H1 (cell line): ENCODE data around the gene RNF144A. TPM values are rescaled to one million over a fixed set of nuclear protein-coding genes. Genes with fewer than 3 reads are reported as not detected.

Source experiments
- CTCF ChIA-PET: fragments of 300-600 bp; sonication (Branson Sonifier 250); formaldehyde crosslinking; loops from one replicate; lab custom pipeline; 2021; ENCODE audit not compliant: partially characterized antibody; lab: Charles Lee
- POLR2A ChIA-PET: fragments of 300-600 bp; sonication (Branson Sonifier 250); formaldehyde crosslinking; loops from one replicate; lab custom pipeline; 2021; ENCODE audit warnings: inconsistent platforms; ENCODE audit not compliant: partially characterized antibody; lab: Charles Lee
- DNase-seq, 2 experiments: peaks; one replicate each; pipeline versions ENCODE4 v3.0.0 to v3.0.0-alpha.2; 2010 to 2022; ENCODE audit warnings: low spot score in 2 of 2, low read depth in 1 of 2, mixed read lengths in 1 of 2
- FAIRE-seq: peaks from 2 replicates; lab custom pipeline; 2011; peaks lifted over from hg19 to GRCh38; lab: Jason Lieb, UNC
- H2AFZ ChIP-seq: 2 replicates; pipeline ENCODE4 v1.8.1; 2012; ENCODE audit warnings: low read length, inconsistent platforms
- H2AK5ac ChIP-seq: 2 replicates; pipeline ENCODE4 v1.6.1; 2013; ENCODE audit warnings: low read depth, low read length
- H2BK120ac ChIP-seq: replicated peaks from 2 replicates; pipeline ENCODE3; 2013; ENCODE audit warnings: low read depth, low read length, inconsistent platforms
- H2BK12ac ChIP-seq: 2 replicates; pipeline ENCODE4 v1.6.1; 2013; ENCODE audit warnings: low read depth, low read length
- H2BK15ac ChIP-seq: 2 replicates; pipeline ENCODE4 v1.6.1; 2013; ENCODE audit warnings: low read length
- H2BK20ac ChIP-seq: 2 replicates; pipeline ENCODE4 v1.6.1; 2013; ENCODE audit warnings: low read length
- H2BK5ac ChIP-seq: 2 replicates; pipeline ENCODE4 v1.6.1; 2013; ENCODE audit warnings: low read depth, low read length
- H3K14ac ChIP-seq: 2 replicates; pipeline ENCODE4 v1.6.1; 2013; ENCODE audit warnings: inconsistent platforms; ENCODE audit not compliant: insufficient read length
- H3K18ac ChIP-seq: 2 replicates; pipeline ENCODE4 v1.6.1; 2013; ENCODE audit warnings: low read length; ENCODE audit errors: extremely low read depth
- H3K23ac ChIP-seq: 2 replicates; pipeline ENCODE4 v1.6.1; 2013; ENCODE audit warnings: inconsistent platforms; ENCODE audit not compliant: insufficient read length
- H3K23me2 ChIP-seq: 2 replicates; pipeline ENCODE4 v1.6.1; 2013; ENCODE audit warnings: low read depth, low read length
- H3K27ac ChIP-seq: 2 replicates; pipeline ENCODE4 v1.6.1; 2011; ENCODE audit warnings: low read depth, low read length, inconsistent platforms
- H3K27me3 ChIP-seq, 4 experiments: replicated peaks in 1 of 4; 1 replicate in 1 of 4; 2 replicates in 3 of 4; pipeline versions ENCODE4 v1.6.1 to v1.8.1; 2011 to 2013; ENCODE audit warnings: low read length in 3 of 4, mild to moderate bottlenecking in 3 of 4, inconsistent platforms in 2 of 4, mixed read lengths in 2 of 4, moderate library complexity in 1 of 4; ENCODE audit not compliant: control insufficient read depth in 3 of 4, insufficient read depth in 3 of 4; ENCODE audit errors: extremely low read depth in 1 of 4
- H3K36me3 ChIP-seq, 4 experiments: 2 replicates each; pipeline versions ENCODE4 v1.6.1 to v1.8.1; 2011 to 2013; ENCODE audit warnings: mild to moderate bottlenecking in 4 of 4, low read length in 3 of 4, moderate library complexity in 2 of 4, control low read depth in 1 of 4, inconsistent platforms in 1 of 4; ENCODE audit not compliant: insufficient read depth in 4 of 4, control insufficient read depth in 2 of 4
- H3K4ac ChIP-seq: replicated peaks from 2 replicates; pipeline ENCODE3; 2013; ENCODE audit warnings: low read length, low read depth, mixed read lengths, inconsistent platforms; ENCODE audit not compliant: insufficient read length
- H3K4me1 ChIP-seq, 4 experiments: replicated peaks in 1 of 4; 1 replicate in 1 of 4; 2 replicates in 3 of 4; pipeline versions ENCODE4 v1.6.1 to v1.8.1; 2011 to 2013; ENCODE audit warnings: low read length in 3 of 4, inconsistent platforms in 2 of 4, mixed read lengths in 1 of 4; ENCODE audit not compliant: insufficient read depth in 4 of 4, control insufficient read depth in 3 of 4
- H3K4me2 ChIP-seq, 2 experiments: 2 replicates each; pipeline versions ENCODE4 v1.6.1 to v1.8.1; 2011 to 2013; ENCODE audit warnings: low read depth in 2 of 2, low read length in 2 of 2, control low read depth in 1 of 2, inconsistent platforms in 1 of 2, mild to moderate bottlenecking in 1 of 2; ENCODE audit not compliant: insufficient read depth in 1 of 2
- H3K4me3 ChIP-seq, 4 experiments: fragments of 200-600, 300-600 bp in 1 of 4; sonication (generic), shearing (Covaris generic), sonication (Bioruptor Twin) in 1 of 4; 2 replicates each; pipeline versions ENCODE4 v1.5.1 to v1.8.1; 2011 to 2016; ENCODE audit warnings: low read length in 4 of 4, low read depth in 3 of 4, control low read depth in 2 of 4, inconsistent platforms in 2 of 4, mild to moderate bottlenecking in 2 of 4, mixed read lengths in 1 of 4, moderate library complexity in 1 of 4; ENCODE audit not compliant: insufficient read depth in 2 of 4; ENCODE audit errors: extremely low read depth in 1 of 4
- H3K56ac ChIP-seq: replicated peaks from 2 replicates; pipeline ENCODE3; 2013; ENCODE audit warnings: low read depth, mild to moderate bottlenecking, mixed read lengths, low read length, inconsistent platforms; ENCODE audit not compliant: insufficient read length
- H3K79me1 ChIP-seq: 2 replicates; pipeline ENCODE4 v1.6.1; 2013; ENCODE audit warnings: low read depth, low read length, control low read depth
- H3K79me2 ChIP-seq, 2 experiments: 2 replicates each; pipeline versions ENCODE4 v1.6.1 to v1.8.1; 2012 to 2013; ENCODE audit warnings: low read length in 2 of 2, mild to moderate bottlenecking in 2 of 2, inconsistent platforms in 1 of 2; ENCODE audit not compliant: insufficient read depth in 2 of 2, control insufficient read depth in 1 of 2
- H3K9ac ChIP-seq, 4 experiments: replicated peaks in 1 of 4; 1 replicate in 1 of 4; 2 replicates in 3 of 4; pipeline versions ENCODE4 v1.6.1 to v1.8.1; 2011 to 2013; ENCODE audit warnings: low read depth in 3 of 4, low read length in 3 of 4, control low read depth in 2 of 4, mild to moderate bottlenecking in 2 of 4, moderate library complexity in 2 of 4, inconsistent platforms in 1 of 4; ENCODE audit errors: extremely low read depth in 1 of 4
- H3K9me3 ChIP-seq, 2 experiments: 2 replicates each; pipeline versions ENCODE4 v1.6.1 to v1.8.1; 2012 to 2013; ENCODE audit warnings: mild to moderate bottlenecking in 2 of 2, moderate library complexity in 2 of 2, control low read depth in 1 of 2, inconsistent platforms in 1 of 2, low read depth in 1 of 2, low read length in 1 of 2, mixed read lengths in 1 of 2; ENCODE audit not compliant: insufficient read depth in 2 of 2
- H4K20me1 ChIP-seq, 2 experiments: replicated peaks in 1 of 2; 2 replicates each; pipeline versions ENCODE3 to v1.8.1; 2011 to 2013; ENCODE audit warnings: inconsistent platforms in 2 of 2, low read length in 2 of 2, mild to moderate bottlenecking in 1 of 2; ENCODE audit not compliant: insufficient read depth in 2 of 2, control insufficient read depth in 1 of 2
- H4K5ac ChIP-seq: 2 replicates; pipeline ENCODE4 v1.6.1; 2013; ENCODE audit warnings: low read length, low read depth, mixed read lengths, inconsistent platforms; ENCODE audit not compliant: insufficient read length
- H4K8ac ChIP-seq: 2 replicates; pipeline ENCODE4 v1.8.0; 2013; ENCODE audit warnings: mild to moderate bottlenecking, moderate library complexity, low read length, inconsistent platforms; ENCODE audit not compliant: insufficient read depth; ENCODE audit errors: extremely low read depth
- H4K91ac ChIP-seq: replicated peaks from 2 replicates; pipeline ENCODE3; 2013; ENCODE audit warnings: low read length, mixed read lengths, inconsistent platforms; ENCODE audit not compliant: insufficient read length
- BCL11A ChIP-seq, 2 experiments: IDR thresholded peaks; one replicate each; pipeline ENCODE4 v1.6.1; 2011; ENCODE audit warnings: low read depth in 2 of 2, low read length in 2 of 2, mild to moderate bottlenecking in 2 of 2
- SP4 ChIP-seq: IDR thresholded peaks from 2 replicates; pipeline ENCODE4 v1.6.1; 2012; ENCODE audit warnings: low read length, inconsistent platforms
- WGBS, 2 experiments: shearing (Covaris generic) in 1 of 2; methylation state at CpG; one replicate each; pipeline versions ENCODE4 v1.1.6 to v1.1.7; 2013 to 2015; ENCODE audit warnings: low lambda C conversion rate in 2 of 2, mixed read lengths in 2 of 2, inconsistent platforms in 1 of 2, low coverage in 1 of 2, missing lambda C conversion rate in 1 of 2; ENCODE audit not compliant: insufficient replicate concordance in 2 of 2, insufficient coverage in 1 of 2, insufficient read length in 1 of 2; ENCODE audit errors: extremely low coverage in 1 of 2, missing lambda C conversion rate in 1 of 2; 5-methylcytosine and 5-hydroxymethylcytosine counted together
- polyA plus RNA-seq, 7 experiments: library from polyadenylated mRNA; depleted of rRNA in 3 of 7; stranded (reverse) in 5 of 7; unstranded in 2 of 7; fragments of >200 nt in 5 of 7; fragments of 200-250 nt in 2 of 7; gene quantifications; 1 replicate in 5 of 7; 2 replicates in 1 of 7; 4 replicates in 1 of 7; pipeline versions ENCODE4 v1.2.1 to v1.2.3, GENCODE V29; 2011 to 2013; ENCODE audit warnings: missing spikeins in 2 of 7, mixed read lengths in 2 of 7
- total RNA-seq: library from RNA; stranded (reverse); fragmentation: NEBNext Ultra II Directional; extraction: Animal tissue kit (Norgen Biotek cat#: 25700); gene quantifications from 2 replicates; pipeline ENCODE4 v1.2.1, GENCODE V29; 2021

The RNF144A gene
- total and polyA plus RNA-seq, 2 of the 8 experiments (the other 6 are each of a cell fraction or from before 2014, with no cell fraction given) = 14.0 to 15.0 TPM

- no peak overlapping the region for H2BK5ac ChIP-seq
- no peaks in the 10 kb centered on the region for H3K79me2 ChIP-seq
- H4K8ac ChIP-seq = no peak overlapping the region
- H3K4me3 ChIP-seq = no peak overlapping the region
- POLR2A ChIA-PET = no interaction called here
- H3K27ac ChIP-seq = no peak overlapping the region
- H4K5ac ChIP-seq = no peak overlapping the region
- H3K23ac ChIP-seq = no peak overlapping the region
- no peak for DNase-seq
- H3K4ac ChIP-seq = no peak overlapping the region
- H3K79me1 ChIP-seq = no peaks in the 10 kb centered on the region
- no peak overlapping the region for H3K18ac ChIP-seq
- WGBS, 2 experiments = 94% methylated on average over 13 of the region's 13 CpGs; no CpG with 5 or more reads in 1 of the 2 experiments
- H2AK5ac ChIP-seq = no peak overlapping the region
- H2BK12ac ChIP-seq = no peak overlapping the region
- CTCF ChIA-PET = interaction anchor here (0.7 to 10.4 kb wide), 13 partner anchors 7 to 955 kb away, joined by 3 to 115 read pairs (median 4); no protein-coding TSS in a partner anchor
- H3K23me2 ChIP-seq = peaks cover 12% of the 10 kb centered on the region; the same call in 1 of the 2 replicates
- no peaks in the 10 kb centered on the region; a peak in 1 of 7 replicates for H3K4me1 ChIP-seq
- no peaks in the 10 kb centered on the region for H3K27me3 ChIP-seq
- no peak overlapping the region for H2BK20ac ChIP-seq
- no peak overlapping the region for H3K9ac ChIP-seq
- H3K9me3 ChIP-seq = no peaks in the 10 kb centered on the region
- no peak overlapping the region for H2BK120ac ChIP-seq
- no peak overlapping the region for H3K56ac ChIP-seq
- H2AFZ ChIP-seq = no peak overlapping the region
- H2BK15ac ChIP-seq = no peak overlapping the region
- peaks cover 0 to 2% of the 10 kb centered on the region in 2 experiments for H4K20me1 ChIP-seq
- H3K36me3 ChIP-seq = peaks cover 0 to 4% (median 0%) of the 10 kb centered on the region in 4 experiments; a peak in 2 of 8 replicates
- TF ChIP-seq BCL11A (IDR thresholded peaks at IDR 0.05; ENCODE audit: low read depth in 2 of 2, low read length in 2 of 2) (no peak), SP4 (no peak)
- TF ChIP-seq, all 59 proteins: peak for 0
- H3K4me2 ChIP-seq = no peak overlapping the region
- H4K91ac ChIP-seq = no peak overlapping the region
- no peak overlapping the region for H3K14ac ChIP-seq
- no peak for FAIRE-seq
These were observed 118.7 kb downstream of the RNF144A start for GRCh38 chr2:7035884-7036283.
